ENCODE measurements around the gene MAPK9.

MAPK9 gene

GRCh38 chr5:180201051-180201987 is 90.6 kb downstream of the MAPK9 start:
- DNase-seq, result no peak

DNA sequence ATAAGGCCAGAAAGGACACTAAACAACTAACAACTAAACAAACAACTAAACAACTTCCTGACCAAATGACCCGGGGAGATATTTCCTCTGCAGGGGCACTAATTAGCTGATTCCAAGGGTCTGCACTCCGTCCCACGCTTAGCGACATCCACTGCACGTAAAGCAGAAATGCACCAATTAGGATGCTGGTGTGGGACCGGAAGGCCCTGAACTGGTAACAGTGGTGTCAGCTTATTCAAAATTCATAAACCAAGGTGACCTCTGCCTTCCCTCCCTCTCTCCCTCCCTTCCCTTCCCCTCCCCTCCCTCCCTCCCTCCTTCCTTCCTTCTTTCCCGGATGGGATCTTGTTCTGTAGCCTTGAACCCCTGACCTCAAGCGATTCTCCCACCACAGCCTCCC is 92.5 kb downstream of the MAPK9 start:
- no peak for DNase-seq

DNA sequence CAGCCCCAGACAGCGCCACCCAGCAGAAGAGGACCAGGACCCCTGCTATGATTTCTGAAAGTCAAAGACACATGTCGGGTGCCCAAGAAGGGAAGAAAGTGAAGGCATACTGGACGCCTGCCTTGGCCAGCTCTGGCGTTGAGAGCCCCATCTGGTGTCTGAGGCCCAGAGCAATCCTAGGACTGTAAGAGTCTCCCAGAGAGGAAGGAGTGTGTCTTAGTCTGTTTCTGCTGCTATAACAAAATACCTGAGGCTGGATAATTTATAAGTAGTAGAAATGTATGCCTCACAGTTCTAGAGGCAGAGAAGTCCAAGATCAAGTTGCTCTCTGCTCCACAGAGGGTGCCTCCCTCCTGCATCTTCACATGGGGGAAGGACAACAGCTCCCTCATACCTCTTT is 93.7 kb downstream of the MAPK9 start:
- no peak for DNase-seq

- DNase-seq, result no peak
Observed at GRCh38 chr5:180197016-180197702, 94.7 kb downstream of the MAPK9 start.

DNA sequence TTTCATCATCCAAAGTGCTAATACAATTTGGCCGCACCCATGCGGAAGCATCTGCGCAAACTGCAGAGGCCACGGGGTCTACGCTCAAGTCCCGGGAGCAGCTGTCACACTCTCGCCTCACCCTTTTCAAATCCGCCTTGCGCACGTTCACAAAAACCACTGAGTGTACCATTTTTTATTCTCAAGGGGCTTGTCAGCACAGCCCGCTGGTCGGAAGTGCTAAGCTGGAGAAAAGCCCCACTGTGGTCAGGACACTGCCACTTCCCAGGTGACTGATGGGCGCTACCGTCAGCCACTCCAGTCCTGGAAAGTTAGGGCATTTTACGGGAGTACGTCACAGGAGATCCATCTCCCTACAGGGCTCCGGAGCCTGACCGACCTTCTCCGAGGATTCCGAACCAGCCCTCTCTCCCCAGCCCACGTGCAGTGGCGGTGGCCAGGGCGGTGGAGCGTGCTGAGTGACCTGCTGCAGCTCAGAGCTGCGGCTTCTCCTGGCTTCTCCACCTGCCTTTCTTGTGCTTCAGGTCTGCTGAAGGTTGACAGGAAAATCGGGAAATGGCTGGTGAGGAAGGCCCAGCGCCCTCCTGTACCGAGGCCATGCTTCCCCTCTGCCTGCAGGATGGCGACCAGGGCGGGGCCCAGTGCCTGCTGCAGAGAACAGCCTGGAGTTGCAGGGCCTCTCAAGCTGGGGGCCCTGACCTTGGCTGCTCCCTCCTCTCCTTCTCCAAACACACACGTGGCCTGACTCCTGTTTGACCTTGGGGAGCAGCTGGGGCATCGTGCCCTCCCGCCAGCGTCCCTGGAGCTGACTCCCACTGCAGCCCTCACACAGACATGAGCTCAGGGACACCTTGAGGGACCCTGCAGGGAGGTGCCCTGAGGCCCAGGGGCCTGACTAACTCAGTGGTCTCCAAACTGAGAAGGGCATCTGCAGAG is 97.2 kb downstream of the MAPK9 start:
- DNase-seq, result no peak

GRCh38 chr5:180193749-180194375 is 98.0 kb downstream of the MAPK9 start:
- no peak for DNase-seq

DNA sequence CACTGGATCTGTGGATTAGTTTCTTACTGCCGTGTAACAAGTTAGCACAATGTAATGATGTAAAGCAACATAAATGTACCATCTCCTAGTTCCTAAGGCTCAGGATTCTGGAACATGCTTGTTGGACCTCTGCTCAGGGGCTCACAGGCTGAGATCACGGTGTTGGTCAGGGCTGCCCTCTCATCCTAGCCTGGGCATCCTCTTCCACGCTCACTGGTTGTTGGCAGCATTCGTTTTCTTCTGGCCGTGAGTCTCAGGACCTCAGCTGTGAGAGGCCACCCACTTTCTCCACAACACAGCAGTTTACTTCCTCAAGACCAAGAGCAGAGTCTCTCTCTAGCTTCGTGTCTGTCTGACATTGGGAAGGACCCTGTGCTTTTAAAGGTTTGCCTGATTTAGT is 100.2 kb downstream of the MAPK9 start:
- DNase-seq, result no peak

- no peak for DNase-seq
Observed at GRCh38 chr5:180187767-180188166, 104.1 kb downstream of the MAPK9 start.

Data from NCI-H226 (cell line).